CD4-positive, alpha-beta T cell treated with Interleukin-17A for 1 hour (primary cell): Measurements from ENCODE around the gene SYT1.

Source experiments
- DNase-seq: peaks from one replicate; pipeline ENCODE4 v3.0.0-alpha.2; 2020

The SYT1 gene

DNA sequence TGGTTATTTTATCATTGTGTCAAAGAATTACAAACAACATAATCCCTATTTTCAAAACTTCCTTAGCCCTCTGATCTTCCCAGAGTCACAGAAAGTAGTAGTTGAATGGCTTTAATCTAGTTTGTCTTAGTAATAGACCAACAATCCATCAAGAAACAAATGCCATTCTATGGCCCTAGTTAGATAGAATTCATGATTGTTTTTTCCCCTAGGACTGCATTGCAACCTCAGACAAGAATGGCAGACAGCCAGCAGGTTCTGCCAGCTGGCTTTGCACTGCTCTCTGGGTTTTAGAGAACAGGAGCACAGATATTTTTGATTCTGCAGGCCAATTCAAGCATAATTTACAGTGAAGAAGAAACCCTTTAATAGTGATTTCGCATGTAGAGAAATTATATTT lies 33.8 kb downstream of the SYT1 start:
- no peak for DNase-seq

GRCh38 chr12:78914859-78915331 lies 50.3 kb downstream of the SYT1 start:
- no peak for DNase-seq

DNA sequence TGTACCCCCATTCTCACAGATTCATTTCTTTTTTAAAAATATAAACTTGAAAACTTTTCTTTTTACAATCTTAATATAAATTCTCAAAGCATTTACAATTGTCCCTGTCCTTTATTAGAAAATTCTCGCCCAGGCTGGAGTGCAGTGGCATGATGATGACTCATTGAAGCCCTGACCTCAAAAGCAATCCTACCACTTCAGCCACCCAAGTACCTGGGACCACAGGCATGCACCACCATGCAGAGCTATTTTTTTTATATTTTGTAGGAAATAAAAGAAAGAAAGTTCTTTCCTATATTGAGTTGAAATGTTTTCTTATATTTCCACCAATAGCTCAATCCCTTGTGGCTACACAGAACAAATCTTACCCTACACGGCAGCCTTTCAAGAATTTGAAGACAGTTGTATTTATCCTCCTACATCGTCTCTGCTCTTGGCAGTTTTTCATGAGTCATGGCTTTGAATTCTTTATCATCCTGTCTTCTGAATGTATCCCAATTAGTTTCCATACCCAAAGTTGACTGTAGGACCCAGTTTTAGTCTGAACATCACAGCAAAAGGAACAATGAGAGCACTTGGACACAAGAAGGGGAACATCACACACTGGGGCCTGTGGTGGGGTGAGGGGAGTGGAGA lies 52.4 kb downstream of the SYT1 start:
- no peak for DNase-seq

DNA sequence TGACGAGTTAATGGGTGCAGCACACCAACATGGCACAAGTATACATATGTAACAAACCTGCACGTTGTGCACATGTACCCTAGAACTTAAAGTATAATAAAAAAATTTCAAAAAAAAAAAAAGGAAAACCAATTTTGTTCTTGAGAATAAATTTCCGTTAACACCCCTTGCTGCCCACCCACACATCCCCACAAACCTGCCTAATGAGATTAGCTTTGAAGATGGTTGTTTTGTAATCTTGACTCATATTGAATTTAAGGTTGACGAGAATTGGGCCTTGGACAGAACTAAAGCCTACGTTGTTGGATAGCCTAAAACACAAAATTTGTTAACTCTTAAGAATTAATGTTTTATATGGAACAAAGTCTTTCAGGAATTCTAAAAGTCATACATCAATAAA lies 52.9 kb downstream of the SYT1 start:
- DNase-seq = no peak

GRCh38 chr12:78918268-78918667 lies 53.7 kb downstream of the SYT1 start:
- no peak for DNase-seq

GRCh38 chr12:78928200-78929074 lies 63.9 kb downstream of the SYT1 start:
- DNase-seq = no peak

DNA sequence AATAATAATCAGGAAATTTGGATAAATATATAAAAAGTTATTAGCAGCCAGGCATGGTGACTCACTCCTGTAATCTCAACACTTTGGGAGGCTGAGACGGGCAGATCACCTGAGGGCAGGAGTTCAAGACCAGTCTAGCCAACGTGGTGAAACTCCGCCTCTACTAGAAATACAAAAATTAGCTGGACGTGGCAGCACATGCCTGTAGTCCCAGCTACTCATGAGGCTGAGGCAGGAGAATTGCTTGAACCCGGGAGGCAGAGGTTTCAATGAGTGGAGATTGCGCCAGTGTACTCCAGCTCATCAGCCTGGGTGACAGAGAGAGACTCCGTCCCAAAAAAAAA lies 64.5 kb downstream of the SYT1 start:
- no peak for DNase-seq

DNA sequence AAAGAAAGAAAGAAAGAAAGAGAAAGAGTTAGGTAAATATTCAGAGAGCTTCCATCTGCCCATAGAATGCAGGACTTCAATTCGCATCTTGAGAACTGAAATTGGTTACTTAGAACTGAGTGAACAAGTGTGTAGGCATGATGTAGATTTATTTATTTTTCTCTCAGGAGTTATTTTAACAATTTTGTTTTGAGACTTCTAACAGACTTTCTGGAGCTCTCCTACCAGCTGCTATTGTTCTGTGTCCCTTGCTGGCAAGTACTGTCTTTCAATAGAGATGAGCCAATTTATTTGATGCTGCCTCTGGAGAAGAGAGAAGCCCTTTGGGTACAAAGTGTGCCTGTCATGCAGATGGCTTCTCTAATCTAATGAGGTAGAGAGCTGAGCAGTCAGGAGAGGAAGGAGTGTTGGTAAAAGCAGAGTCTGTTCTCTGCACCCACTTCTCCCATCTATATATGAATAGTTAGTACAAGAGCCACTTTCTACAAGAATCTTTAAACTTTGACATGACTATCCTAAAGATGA lies 67.0 kb downstream of the SYT1 start:
- no peak for DNase-seq

DNA sequence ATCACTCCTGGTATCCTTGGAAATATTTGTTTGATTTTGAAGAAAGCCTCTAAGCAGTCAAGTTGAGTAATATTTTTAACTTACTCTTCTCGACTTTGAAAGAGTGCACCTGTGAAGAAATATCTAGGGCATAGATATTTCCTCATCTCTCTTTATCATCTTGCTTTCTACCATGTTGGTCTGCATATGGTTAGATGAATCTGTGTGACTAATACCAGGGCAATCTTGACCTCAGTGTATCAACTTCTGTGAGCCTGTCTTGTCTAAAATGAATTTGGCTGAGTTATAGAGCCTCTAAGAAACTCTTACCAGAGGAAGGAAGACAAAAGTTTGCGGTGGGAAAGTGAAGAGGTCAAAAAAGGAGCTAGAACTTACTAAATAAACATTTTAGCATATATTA lies 68.4 kb downstream of the SYT1 start:
- DNase-seq = no peak

DNA sequence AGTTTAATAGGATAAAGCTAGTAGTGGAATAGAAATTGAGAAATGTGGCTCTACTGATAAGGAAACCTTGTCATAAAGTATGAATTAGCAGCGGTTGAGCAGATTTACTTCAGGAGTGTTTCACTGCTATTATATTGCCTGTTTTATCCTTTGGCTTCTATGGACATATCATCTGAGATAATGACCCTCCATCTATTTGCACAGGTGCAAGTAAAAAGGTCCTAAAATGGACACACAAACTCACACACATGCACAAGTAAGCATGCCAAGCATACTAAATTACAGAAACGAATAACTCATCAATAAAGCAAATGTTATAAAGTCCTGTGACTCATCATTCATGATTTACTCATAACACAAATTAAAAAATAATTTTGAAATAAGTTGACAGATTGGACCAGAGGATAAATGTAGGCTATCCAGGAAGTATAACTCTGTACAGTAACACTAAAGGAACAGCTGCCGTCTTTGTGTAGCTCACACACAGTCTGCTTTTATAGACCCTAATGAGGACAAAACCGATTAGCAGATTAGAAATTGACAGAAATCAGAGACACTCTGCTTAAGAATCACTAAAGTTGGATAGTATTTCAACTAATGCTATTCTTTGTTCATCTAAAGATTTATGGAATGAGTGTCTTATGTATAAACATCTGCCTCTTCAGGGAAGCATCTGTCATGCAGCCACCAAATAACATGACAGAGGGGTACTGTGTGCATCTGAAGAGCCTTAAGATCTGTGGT lies 73.9 kb downstream of the SYT1 start:
- DNase-seq = no peak

GRCh38 chr12:78949532-78949931 lies 85.0 kb downstream of the SYT1 start:
- DNase-seq = no peak

DNA sequence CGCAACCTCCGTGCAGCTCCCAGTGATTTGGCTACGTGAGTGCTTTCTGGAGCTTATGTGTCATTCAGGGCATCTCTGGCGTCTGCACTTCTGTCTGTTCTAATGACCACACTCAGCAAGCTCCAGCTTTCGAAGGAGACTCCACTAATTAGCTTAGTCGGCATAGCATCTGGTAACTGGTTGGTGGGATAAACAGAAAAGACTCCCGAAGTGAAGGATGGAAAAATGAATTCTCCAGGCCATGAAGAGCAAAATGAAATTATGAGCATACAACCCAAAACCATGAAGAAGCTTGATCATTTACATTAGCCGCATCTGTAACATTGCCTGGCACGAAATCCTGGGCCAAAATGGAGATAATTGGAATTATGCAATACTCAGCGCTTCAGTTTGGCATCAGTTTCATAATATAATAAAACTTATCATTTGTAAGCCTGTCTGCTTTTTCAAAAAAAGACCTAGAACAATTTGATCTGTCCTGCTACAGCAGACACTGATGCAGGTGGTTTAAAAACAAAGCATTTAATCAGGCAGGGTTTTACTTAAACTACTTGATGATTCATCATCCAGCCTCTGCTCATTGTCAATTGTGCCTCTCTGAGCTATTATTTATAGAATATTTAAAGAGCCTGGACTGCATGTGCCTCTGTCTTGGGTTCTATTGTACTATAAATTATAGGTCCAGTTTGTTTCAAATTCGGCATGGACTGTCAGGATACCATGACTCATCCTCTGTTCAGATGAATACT lies 87.4 kb downstream of the SYT1 start:
- DNase-seq = no peak

GRCh38 chr12:78952552-78952929 lies 88.0 kb downstream of the SYT1 start:
- DNase-seq = no peak

DNA sequence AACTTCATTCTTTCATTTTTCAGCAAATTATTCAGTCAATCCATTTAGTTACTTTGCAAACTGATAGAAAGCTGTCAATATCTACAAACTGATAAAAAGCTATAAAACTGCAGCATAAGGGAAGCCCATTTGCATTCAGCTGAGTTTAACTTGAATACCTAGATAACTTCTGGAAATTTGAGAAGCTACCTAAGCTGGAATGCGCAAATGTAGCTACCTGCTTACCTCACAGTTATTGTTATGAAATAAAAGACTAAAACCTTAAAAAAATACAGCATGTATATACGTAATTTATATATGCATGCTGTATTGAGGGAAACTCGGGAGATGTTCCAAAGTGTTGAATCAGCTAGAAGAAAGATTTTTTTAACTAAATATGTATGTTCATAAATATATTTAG lies 94.4 kb downstream of the SYT1 start:
- DNase-seq = no peak

DNA sequence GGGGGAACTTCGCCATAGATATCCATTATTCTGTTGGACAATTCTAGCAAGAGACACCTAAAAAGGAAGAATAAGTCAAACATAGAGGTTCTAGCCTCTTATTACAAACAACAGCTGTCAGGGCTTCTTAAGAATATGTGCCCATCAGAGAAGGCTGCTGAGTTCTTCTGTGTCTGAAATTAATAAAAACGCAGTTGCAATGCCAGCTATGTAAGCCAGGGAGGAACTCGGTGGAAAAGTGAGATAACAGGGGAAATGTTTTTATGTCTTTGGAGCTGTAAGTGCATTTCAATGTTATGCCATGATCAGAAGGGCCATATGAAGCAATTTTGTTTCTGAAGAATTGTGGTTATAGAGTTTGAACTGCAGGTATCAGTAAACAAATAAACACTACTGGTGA lies 95.0 kb downstream of the SYT1 start:
- no peak for DNase-seq

GRCh38 chr12:78961171-78961570 lies 96.6 kb downstream of the SYT1 start:
- DNase-seq = no peak

DNA sequence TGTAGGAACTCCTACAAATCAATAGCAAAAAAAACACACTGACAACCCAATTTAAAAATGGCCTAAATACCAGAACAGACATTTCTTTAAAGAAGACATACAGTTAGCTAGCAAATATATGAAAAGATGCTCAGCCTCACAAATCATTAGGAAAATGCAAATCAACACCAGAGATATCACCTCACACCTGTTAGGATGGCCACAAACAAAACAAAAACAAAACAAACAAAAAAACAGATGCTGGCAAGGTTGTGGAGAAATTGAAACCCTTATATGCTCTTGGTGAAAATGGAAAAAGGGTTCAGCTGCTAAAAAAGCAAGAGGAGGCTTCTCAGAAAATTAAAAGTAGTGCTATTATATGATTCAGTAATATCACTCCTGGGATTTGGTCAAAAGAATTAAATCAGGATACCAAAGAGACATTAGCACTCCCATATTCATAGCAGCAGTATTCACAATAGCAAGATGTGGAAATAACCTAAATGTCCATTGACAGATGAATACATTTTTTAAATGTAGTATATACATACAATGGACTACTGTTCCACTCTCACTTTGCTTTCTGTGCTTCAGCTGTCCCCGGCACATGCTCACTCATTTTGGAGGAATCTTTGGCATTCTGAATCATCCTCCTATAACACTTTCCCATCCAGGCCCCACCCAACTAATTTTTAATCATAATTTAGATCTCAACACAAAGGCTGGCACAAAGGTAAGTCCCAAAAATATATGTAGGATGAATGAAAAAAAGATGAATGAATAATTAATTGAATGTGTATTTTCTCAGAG lies 99.1 kb downstream of the SYT1 start:
- no peak for DNase-seq

GRCh38 chr12:78964521-78964920 lies 99.9 kb downstream of the SYT1 start:
- DNase-seq = no peak

GRCh38 chr12:78966062-78966461 lies 101.5 kb downstream of the SYT1 start:
- DNase-seq = no peak

DNA sequence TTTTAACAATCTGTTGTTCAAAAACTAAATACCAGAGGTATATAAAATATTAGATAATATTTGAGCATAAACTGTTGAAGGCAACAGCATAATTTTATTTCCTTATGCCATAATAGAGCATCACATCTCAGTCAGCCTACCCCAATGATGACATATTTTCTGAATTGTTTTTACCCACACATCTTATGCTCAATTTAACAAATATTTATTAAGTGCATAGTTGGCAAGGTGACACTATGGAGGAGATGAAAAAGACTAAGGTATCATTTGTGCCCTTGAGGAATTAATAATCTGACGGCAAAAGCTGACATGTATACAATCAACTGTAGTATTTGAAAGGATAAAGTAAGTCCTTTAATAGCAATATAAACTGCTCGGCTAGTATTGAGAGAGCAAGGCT lies 102.4 kb downstream of the SYT1 start:
- DNase-seq = no peak

GRCh38 chr12:78968226-78968625 lies 103.7 kb downstream of the SYT1 start:
- no peak for DNase-seq

- no peak for DNase-seq
Observed at GRCh38 chr12:78970041-78970440, 105.5 kb downstream of the SYT1 start.
